ENCODE measurements around the gene SUN3. TPM values are rescaled to one million over a fixed set of nuclear protein-coding genes. Genes with fewer than 3 reads are reported as not detected.

Gene SUN3
- total RNA-seq, 1 donor, result not detected

DNA sequence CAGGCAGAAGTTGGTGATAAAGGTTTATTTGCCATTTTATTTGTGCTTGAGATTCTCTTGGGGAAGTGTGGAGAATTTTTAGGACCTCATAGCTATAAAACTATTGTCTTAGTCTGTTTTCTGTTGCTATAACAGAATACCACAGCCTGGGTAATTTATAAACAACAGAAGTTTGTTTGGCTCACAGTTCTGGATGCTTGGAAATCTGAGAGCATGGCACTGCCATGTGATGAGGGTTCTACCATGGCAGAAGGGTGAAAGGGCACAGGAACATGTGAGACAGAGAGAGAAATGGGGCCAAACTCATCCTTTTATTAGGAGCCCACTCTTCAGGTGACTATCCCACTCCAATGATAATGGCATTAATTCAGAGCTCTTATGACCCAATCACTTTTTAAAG lies 12.3 kb downstream of the SUN3 start:
- TF ChIP-seq, protein P1, sequence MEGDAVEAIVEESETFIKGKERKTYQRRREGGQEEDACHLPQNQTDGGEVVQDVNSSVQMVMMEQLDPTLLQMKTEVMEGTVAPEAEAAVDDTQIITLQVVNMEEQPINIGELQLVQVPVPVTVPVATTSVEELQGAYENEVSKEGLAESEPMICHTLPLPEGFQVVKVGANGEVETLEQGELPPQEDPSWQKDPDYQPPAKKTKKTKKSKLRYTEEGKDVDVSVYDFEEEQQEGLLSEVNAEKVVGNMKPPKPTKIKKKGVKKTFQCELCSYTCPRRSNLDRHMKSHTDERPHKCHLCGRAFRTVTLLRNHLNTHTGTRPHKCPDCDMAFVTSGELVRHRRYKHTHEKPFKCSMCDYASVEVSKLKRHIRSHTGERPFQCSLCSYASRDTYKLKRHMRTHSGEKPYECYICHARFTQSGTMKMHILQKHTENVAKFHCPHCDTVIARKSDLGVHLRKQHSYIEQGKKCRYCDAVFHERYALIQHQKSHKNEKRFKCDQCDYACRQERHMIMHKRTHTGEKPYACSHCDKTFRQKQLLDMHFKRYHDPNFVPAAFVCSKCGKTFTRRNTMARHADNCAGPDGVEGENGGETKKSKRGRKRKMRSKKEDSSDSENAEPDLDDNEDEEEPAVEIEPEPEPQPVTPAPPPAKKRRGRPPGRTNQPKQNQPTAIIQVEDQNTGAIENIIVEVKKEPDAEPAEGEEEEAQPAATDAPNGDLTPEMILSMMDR (IDR thresholded peaks at IDR 0.05; ENCODE audit: insufficient read depth, low read length), result no peak
- no peak overlapping the region for H3K4me3 ChIP-seq (ENCODE audit: low read depth, low read length)
- DNase-seq (ENCODE audit: low read depth), result no peak

DNA sequence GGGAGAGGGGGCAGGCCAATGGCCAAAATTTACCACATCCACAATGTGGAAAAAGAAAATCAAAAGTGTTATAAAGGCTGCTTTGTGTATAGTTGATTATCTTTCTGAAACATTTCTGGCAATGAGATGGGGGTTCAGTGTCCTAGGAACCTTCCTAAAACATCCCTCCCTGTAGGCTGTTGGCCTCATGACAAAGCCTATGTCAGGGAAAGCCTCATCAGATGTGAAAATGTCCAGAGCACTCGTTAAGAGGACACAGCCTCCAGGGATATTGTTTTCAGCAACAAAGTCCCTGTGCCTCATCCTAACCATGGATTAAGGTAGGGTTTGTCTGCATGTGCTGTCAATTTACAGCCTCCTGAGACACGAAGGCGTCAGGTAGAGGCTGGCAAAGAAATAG lies 17.0 kb downstream of the SUN3 start:
- DNase-seq (ENCODE audit: low read depth), result no peak
- H3K4me3 ChIP-seq (ENCODE audit: low read depth, low read length), result no peak overlapping the region
- TF ChIP-seq, protein P1 (IDR thresholded peaks at IDR 0.05; ENCODE audit: insufficient read depth, low read length), result no peak

DNA sequence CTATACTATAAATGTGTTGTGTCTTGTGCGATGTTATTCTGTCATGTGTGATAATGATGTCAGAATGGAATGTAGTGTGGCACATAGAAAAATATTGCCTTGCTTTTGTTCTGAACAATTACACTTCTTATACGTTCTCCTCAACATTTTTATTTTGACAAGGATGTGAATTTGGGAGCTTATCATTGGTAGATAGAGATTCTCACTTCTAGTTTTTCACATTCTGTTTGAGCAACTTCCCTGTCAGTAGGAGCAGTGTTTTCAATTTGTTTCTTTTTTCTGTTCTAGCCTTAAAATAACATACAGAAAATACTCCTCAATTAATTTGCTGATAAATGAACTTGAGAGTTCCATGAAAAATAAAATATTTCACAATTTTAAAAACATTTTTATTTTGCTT lies 17.6 kb downstream of the SUN3 start:
- no peak for DNase-seq (ENCODE audit: low read depth)
- TF ChIP-seq, protein P1 (IDR thresholded peaks at IDR 0.05; ENCODE audit: insufficient read depth, low read length), result no peak
- H3K4me3 ChIP-seq (ENCODE audit: low read depth, low read length), result no peak overlapping the region

DNA sequence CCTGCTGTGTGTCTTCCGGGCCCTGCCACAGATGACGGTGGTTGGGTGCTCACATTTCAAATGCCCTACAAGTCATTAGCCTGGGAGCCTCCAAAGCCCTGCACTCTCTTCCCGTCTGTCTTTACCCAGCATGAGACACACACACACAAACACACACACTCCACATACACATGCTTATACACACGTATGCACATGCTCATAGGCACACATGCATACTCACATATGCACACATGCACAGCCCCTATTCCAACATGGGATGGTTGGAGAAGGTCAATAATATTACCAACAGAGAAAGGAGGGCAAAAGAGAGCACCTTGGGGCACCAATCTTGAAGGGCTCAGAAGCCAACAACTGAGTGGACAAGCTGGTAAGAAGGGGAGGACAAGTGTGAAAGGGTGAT lies 19.0 kb downstream of the SUN3 start:
- TF ChIP-seq, protein P1 (IDR thresholded peaks at IDR 0.05; ENCODE audit: insufficient read depth, low read length), result no peak
- no peak overlapping the region for H3K4me3 ChIP-seq (ENCODE audit: low read depth, low read length)
- DNase-seq (ENCODE audit: low read depth), result no peak

DNA sequence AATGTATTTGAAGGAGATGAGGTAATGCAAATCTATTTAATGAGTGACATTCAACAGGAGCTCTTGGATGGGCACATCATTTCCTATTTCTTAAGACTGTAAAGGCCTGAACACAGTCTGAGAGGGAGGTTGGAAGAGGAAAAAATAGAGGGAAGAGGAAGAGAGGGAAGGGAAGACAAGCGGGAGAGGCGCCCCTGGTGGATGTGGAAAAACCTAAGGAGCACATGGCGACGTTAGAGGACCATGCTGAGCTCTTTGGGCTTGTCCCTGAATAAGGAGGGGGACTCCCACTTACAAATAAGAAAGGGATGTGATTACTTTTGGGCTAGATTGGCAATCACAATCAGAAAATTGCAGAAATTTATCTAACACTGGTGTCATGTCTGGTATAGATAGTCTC lies 19.6 kb downstream of the SUN3 start:
- no peak for DNase-seq (ENCODE audit: low read depth)
- no peak overlapping the region for H3K4me3 ChIP-seq (ENCODE audit: low read depth, low read length)
- TF ChIP-seq, protein P1 (IDR thresholded peaks at IDR 0.05; ENCODE audit: insufficient read depth, low read length), result no peak

DNA sequence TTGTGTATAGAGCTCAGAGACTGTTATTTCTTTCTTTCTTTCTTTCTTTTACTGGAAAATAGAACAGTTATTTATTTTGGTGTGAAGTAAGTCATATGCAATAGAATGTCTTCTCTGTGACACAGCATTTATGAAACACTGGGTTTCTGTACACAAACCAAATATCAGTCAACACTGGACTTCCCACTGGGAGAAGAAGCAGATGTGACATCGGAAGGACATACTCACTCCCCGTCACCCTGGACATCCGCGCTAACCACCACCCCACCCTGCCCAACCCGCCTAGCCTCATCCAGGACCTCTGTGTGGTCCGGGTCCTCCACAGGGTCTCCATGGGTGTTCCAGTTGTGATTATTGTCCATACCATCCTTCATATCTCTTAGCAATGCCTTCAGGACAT lies 22.0 kb downstream of the SUN3 start:
- DNase-seq (ENCODE audit: low read depth), result no peak
- TF ChIP-seq, protein P1 (IDR thresholded peaks at IDR 0.05; ENCODE audit: insufficient read depth, low read length), result no peak
- H3K4me3 ChIP-seq (ENCODE audit: low read depth, low read length), result no peak overlapping the region

DNA sequence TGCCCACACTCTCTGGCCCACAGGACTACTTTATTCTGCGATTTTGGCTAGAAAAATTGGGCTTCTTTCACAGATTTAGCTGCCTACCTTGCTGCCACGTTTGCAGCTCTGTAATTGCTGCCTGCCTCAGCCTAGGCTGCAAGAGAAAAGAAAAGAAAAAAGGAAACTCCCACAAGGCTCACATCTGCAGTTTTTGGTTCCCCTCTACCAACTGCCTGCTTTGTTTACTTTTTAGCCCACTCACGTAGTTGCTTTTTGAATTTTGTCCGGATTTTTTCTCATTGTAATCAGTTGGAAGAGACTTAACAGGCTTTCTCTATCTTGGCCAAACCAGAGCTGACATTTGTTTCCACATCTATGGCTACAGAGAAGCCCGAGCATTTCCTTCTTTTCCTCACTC lies 24.3 kb downstream of the SUN3 start:
- H3K4me3 ChIP-seq (ENCODE audit: low read depth, low read length), result no peak overlapping the region
- TF ChIP-seq, protein P1 (IDR thresholded peaks at IDR 0.05; ENCODE audit: insufficient read depth, low read length), result no peak
- no peak for DNase-seq (ENCODE audit: low read depth)
